GM21825 (cell line): ENCODE results near the gene NAPSA.

Source experiments
- ATAC-seq: cut with Tn5 transposase; IDR thresholded peaks from one replicate; pipeline ENCODE4 v1.9.1; 2021; ENCODE audit warnings: mild to moderate bottlenecking, moderate library complexity; ENCODE audit not compliant: unreplicated experiment

NAPSA gene

GRCh38 chr19:50384685-50385535, 19.5 kb upstream of the NAPSA start:
- ATAC-seq = no peak

GRCh38 chr19:50383852-50384684, 18.6 kb upstream of the NAPSA start, which contains the start of gene POLD1:
Gene POLD1, plus strand, starts transcription at chr19:50384347. Its CDS starts 14,505 bp downstream, at chr19:50398852.
- ATAC-seq = peak; percentile 66

GRCh38 chr19:50383001-50383851, 17.8 kb upstream of the NAPSA start:
- no peak for ATAC-seq

GRCh38 chr19:50381881-50382729, 16.7 kb upstream of the NAPSA start:
- ATAC-seq = no peak

- ATAC-seq = no peak
These were observed 15.3 kb upstream of the NAPSA start for GRCh38 chr19:50380751-50381151.

GRCh38 chr19:50380137-50380536, 14.7 kb upstream of the NAPSA start:
- no peak for ATAC-seq

- no peak for ATAC-seq
These were observed 14.2 kb upstream of the NAPSA start for GRCh38 chr19:50379602-50380001.

GRCh38 chr19:50378863-50379236, 13.4 kb upstream of the NAPSA start:
- ATAC-seq = no peak

- no peak for ATAC-seq
These were observed 12.9 kb upstream of the NAPSA start for GRCh38 chr19:50378169-50378862.

- no peak for ATAC-seq
These were observed 12.1 kb upstream of the NAPSA start for GRCh38 chr19:50377517-50377916.

GRCh38 chr19:50377051-50377461, 11.6 kb upstream of the NAPSA start:
- no peak for ATAC-seq

GRCh38 chr19:50376166-50377050, 11.0 kb upstream of the NAPSA start, which contains the start of gene NR1H2:
Gene NR1H2, plus strand, starts transcription at chr19:50376457. Its CDS starts 1,149 bp downstream, at chr19:50377606.
- ATAC-seq = peak; percentile 74

- no peak for ATAC-seq
These were observed 6.6 kb upstream of the NAPSA start for GRCh38 chr19:50371914-50372475.

- peak; percentile 57 for ATAC-seq
These were observed 3.5 kb upstream of the NAPSA start for GRCh38 chr19:50368649-50369570.

GRCh38 chr19:50362656-50363424, 2.6 kb downstream of the NAPSA start:
- ATAC-seq = no peak

GRCh38 chr19:50362030-50362412, 3.4 kb downstream of the NAPSA start:
- ATAC-seq = no peak
